OCI-LY7 (cell line): ENCODE measurements around the gene SBF2. TPM values are rescaled to one million over a fixed set of nuclear protein-coding genes. Genes with fewer than 3 reads are reported as not detected.
"Not testable (repeated sequence)": the region's sequence is repeated elsewhere in the genome, so short reads cannot be mapped to it uniquely, and the experiment has no call there.

Experiments
- BruUV-seq: library from RNA; stranded (reverse); fragments of 400-500 nt; replicated peaks from 2 replicates; lab custom pipeline; 2021; lab: Mats Ljungman, UMichigan
- CTCF ChIA-PET: fragments of 300-600 bp; sonication (Branson Sonifier 250); formaldehyde crosslinking; loops from one replicate; lab custom pipeline; 2022; ENCODE audit warnings: antibody characterized with exemption; ENCODE audit not compliant: unreplicated experiment; lab: Charles Lee
- POLR2A ChIA-PET: fragments of 300-600 bp; sonication (Branson Sonifier 250); formaldehyde crosslinking; loops from one replicate; lab custom pipeline; 2022; ENCODE audit warnings: antibody characterized with exemption; lab: Charles Lee
- DNase-seq: peaks from one replicate; pipeline ENCODE4 v3.0.0-alpha.2; 2015; ENCODE audit warnings: low spot score
- H2AFZ ChIP-seq: fragments of 200-600 bp; sonication (generic), shearing (Covaris generic); 2 replicates; pipeline ENCODE4 v1.6.1; 2014; ENCODE audit warnings: mild to moderate bottlenecking, antibody characterized with exemption, low read length, moderate library complexity
- H3K27ac ChIP-seq: fragments of 200-600 bp; sonication (generic); 2 replicates; pipeline ENCODE4 v1.5.1; 2014; ENCODE audit warnings: mixed run types, low read depth, mild to moderate bottlenecking, moderate library complexity, low read length, inconsistent platforms; ENCODE audit not compliant: poor library complexity, severe bottlenecking
- H3K36me3 ChIP-seq: fragments of 200-600 bp; sonication (generic); 2 replicates; pipeline ENCODE4 v1.6.1; 2014; ENCODE audit warnings: mild to moderate bottlenecking, antibody characterized with exemption, low read length, moderate library complexity, mixed read lengths; ENCODE audit not compliant: insufficient read depth
- H3K4me1 ChIP-seq: fragments of 200-600 bp; sonication (generic); 2 replicates; pipeline ENCODE4 v1.5.1; 2014; ENCODE audit warnings: mild to moderate bottlenecking, low read length; ENCODE audit not compliant: insufficient read depth, poor library complexity, severe bottlenecking
- H3K4me2 ChIP-seq: fragments of 200-600 bp; sonication (generic); 2 replicates; pipeline ENCODE4 v1.6.1; 2014; ENCODE audit warnings: mild to moderate bottlenecking, low read length
- H3K4me3 ChIP-seq: fragments of 200-600 bp; sonication (generic); 2 replicates; pipeline ENCODE4 v1.5.1; 2014; ENCODE audit warnings: mild to moderate bottlenecking, low read depth, low read length; ENCODE audit not compliant: poor library complexity, severe bottlenecking
- H3K79me2 ChIP-seq: fragments of 200-600 bp; sonication (generic); 2 replicates; pipeline ENCODE4 v1.6.1; 2016; ENCODE audit warnings: low read depth, mild to moderate bottlenecking, low read length, moderate library complexity, mixed read lengths; ENCODE audit not compliant: insufficient read depth
- H3K9me2 ChIP-seq: fragments of 200-600 bp; sonication (generic); 2 replicates; pipeline ENCODE4 v1.6.1; 2016; ENCODE audit warnings: mild to moderate bottlenecking, low read length, mixed read lengths; ENCODE audit not compliant: insufficient read depth
- H3K9me3 ChIP-seq: fragments of 200-600 bp; sonication (generic); 2 replicates; pipeline ENCODE4 v1.6.1; 2014; ENCODE audit warnings: mild to moderate bottlenecking, mixed run types, low read length, mixed read lengths
- H4K20me1 ChIP-seq: fragments of 200-600 bp; sonication (generic); 2 replicates; pipeline ENCODE4 v1.6.1; 2014; ENCODE audit warnings: mild to moderate bottlenecking, antibody characterized with exemption, low read length, moderate library complexity, mixed read lengths; ENCODE audit not compliant: insufficient read depth
- CTCF ChIP-seq: fragments of 200-600 bp; sonication (generic); conservative IDR thresholded peaks from 2 replicates; pipeline ENCODE4 v1.5.1; 2014; ENCODE audit warnings: mild to moderate bottlenecking, antibody characterized with exemption, low read length, moderate library complexity, mixed read lengths
- EZH2phosphoT487 ChIP-seq: fragments of 200-600 bp; sonication (generic); IDR thresholded peaks from 2 replicates; pipeline ENCODE4 v1.6.1; 2018; ENCODE audit warnings: low read depth, borderline replicate concordance, mild to moderate bottlenecking, mixed run types, antibody characterized with exemption, low read length, moderate library complexity, mixed read lengths
- intact Hi-C: fragments of 100-400 bp; cut with micrococcal nuclease; formaldehyde crosslinking; loops from one replicate; pipeline ENCODE4 v1.10.0; 2022; ENCODE audit not compliant: unreplicated experiment
- total RNA-seq, 2 experiments: library from RNA; depleted of rRNA in 1 of 2; stranded (reverse); fragments of >200 nt in 1 of 2; shearing (Covaris generic) in 1 of 2; gene quantifications; 2 replicates each; pipeline ENCODE4 v1.2.3, GENCODE V29; 2014 to 2022

SBF2 gene
- total RNA-seq, 2 experiments from 2014 or later: 12.9 to 14.3 TPM

DNA sequence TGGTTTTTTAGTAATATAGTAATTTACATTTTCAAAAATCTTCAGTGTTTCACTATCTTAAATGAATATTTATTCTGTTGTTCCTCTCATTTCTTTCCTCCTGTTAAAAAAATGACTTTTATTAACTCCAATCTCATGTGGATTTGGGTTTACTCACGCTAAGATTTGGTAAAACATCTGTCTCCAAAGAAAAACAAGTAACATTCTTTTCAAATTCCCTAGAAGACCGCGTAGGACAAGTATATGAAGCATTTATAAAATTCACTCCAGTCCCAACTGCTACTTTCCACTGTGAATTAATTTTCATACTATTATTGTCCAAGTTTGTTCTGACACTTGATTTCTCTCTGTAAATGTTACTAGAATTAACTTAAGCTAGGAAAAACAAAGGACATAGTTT is 26.2 kb downstream of the SBF2 start:
- TF ChIP-seq CTCF: no peak
- TF ChIP-seq EZH2phosphoT487: no peak
- no peaks in the 10 kb centered on the region for H3K9me3 ChIP-seq
- POLR2A ChIA-PET: interaction anchor here (0.6 kb wide), 1 partner anchor 11 kb away, joined by 3 read pairs; no protein-coding TSS in a partner anchor
- DNase-seq: no peak
- H3K9me2 ChIP-seq: no peaks in the 10 kb centered on the region
- peaks cover 5% of the 10 kb centered on the region; the same call in 1 of the 2 replicates for H4K20me1 ChIP-seq
- intact Hi-C loops: no loop called here
- no peaks in the 10 kb centered on the region for H3K4me1 ChIP-seq
- H3K27ac ChIP-seq: no peak overlapping the region
- H3K4me3 ChIP-seq: no peak overlapping the region
- no peak overlapping the region for H2AFZ ChIP-seq
- no peaks in the 10 kb centered on the region for H3K79me2 ChIP-seq
- CTCF ChIA-PET: no interaction called here
- no peaks in the 10 kb centered on the region for H3K36me3 ChIP-seq
- no TSS peak for BruUV-seq
- no peak overlapping the region for H3K4me2 ChIP-seq

DNA sequence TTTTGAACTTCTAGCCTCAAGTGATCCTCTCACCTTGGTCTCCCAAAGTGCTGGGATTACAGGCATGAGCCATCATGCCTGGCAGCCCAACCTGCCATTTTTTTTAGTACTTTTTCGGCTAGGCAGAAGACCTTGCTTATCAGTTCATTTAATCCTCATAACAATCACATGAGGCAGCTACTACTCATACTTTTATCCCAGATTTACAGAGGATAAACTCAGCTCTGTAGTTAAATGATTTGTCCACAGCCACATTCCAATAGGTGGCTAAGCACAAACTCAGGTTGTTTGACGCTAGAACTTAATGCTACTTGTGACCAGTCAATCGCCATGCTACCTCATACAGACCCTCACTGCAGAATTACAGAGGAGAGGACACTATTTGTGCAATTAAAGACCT is 28.1 kb downstream of the SBF2 start:
- no peaks in the 10 kb centered on the region for H3K36me3 ChIP-seq
- no peaks in the 10 kb centered on the region for H3K4me1 ChIP-seq
- intact Hi-C loops: no loop called here
- no peaks in the 10 kb centered on the region for H3K79me2 ChIP-seq
- no TSS peak for BruUV-seq
- TF ChIP-seq CTCF: no peak
- no peak for TF ChIP-seq EZH2phosphoT487
- no peak overlapping the region for H3K27ac ChIP-seq
- peaks cover 5% of the 10 kb centered on the region; the same call in 1 of the 2 replicates for H4K20me1 ChIP-seq
- no peak for DNase-seq
- H3K4me3 ChIP-seq: no peak overlapping the region
- no peak overlapping the region for H3K4me2 ChIP-seq
- no peaks in the 10 kb centered on the region for H3K9me3 ChIP-seq
- POLR2A ChIA-PET: interaction anchor here (0.9 kb wide), 1 partner anchor 18 kb away, joined by 3 read pairs; no protein-coding TSS in a partner anchor
- CTCF ChIA-PET: no interaction called here
- no peak overlapping the region for H2AFZ ChIP-seq
- no peaks in the 10 kb centered on the region for H3K9me2 ChIP-seq

DNA sequence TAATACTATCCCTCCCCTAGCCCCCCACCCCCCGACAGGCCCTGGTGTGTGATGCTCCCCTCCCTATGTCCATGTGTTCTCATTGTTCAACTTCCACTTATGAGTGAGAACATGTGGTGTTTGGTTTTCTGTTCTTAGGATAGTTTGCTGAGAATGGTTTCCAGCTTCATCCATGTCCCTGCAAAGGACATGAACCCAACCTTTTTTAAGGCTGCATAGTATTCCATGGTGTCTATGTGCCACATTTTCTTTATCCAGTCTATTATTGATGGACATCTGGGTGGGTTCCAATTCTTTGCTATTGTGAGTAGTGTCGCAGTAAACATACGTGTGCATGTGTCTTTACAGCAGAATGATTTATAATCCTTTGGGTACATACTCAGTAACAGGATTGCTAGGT is 29.3 kb downstream of the SBF2 start:
- H3K9me3 ChIP-seq, POLR2A ChIA-PET, H3K4me2 ChIP-seq, intact Hi-C loops, DNase-seq, H3K4me1 ChIP-seq, H3K36me3 ChIP-seq, H4K20me1 ChIP-seq, H3K79me2 ChIP-seq, H2AFZ ChIP-seq, BruUV-seq, H3K9me2 ChIP-seq, H3K27ac ChIP-seq, CTCF ChIA-PET, H3K4me3 ChIP-seq: not testable (repeated sequence)
